GM19463 (cell line): Measurements from ENCODE around the gene SLC37A4.
"Not testable (repeated sequence)": the region's sequence is repeated elsewhere in the genome, so short reads cannot be mapped to it uniquely, and the experiment has no call there.

Source experiments
- ATAC-seq: cut with Tn5 transposase; IDR thresholded peaks from one replicate; pipeline ENCODE4 v1.9.1; 2021; ENCODE audit warnings: mild to moderate bottlenecking, moderate library complexity; ENCODE audit not compliant: unreplicated experiment

Gene SLC37A4

DNA sequence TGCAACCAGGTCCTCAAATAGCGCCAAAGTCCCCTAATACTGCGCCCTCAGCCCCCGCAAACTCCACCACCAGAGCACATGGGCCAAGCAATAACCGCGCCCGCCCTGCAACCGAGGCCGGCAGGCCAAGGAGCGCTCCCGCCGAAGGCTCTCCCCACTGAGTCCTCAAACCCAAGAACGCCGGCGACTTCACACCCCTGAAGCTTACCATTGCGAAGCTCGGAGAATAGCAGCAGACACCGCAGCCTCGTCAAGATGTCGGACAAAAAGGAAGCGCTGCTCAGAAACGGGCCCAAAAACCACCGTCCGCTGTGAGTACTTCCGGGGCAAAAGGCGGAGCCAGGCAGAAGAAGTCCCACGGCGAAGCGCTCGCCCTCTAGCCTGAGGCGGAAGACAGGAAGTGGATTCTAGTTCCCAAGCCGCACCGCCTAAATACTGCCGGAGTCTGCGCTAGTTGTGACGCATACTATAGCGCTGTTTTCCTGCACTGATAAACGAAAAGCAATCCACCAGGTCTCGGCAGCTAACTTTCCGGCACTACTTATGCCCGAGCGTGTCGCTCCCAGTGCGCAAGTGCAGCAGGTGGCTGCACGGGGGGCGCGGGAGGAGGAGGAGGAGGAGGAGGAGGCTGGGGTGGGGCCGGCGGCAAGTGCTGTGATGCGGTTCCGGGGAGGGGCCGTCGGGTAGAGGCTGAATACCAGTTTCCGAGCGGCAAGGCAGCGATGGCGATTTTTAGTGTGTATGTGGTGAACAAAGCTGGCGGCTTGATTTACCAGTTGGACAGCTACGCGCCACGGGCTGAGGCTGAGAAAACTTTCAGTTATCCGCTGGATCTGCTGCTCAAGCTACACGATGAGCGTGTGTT is 12.4 kb downstream of the SLC37A4 start, which contains the start of the genes RPS25 and TRAPPC4:
Gene RPS25, minus strand, starts transcription at position 270 of the 865 bp plus-strand sequence. Its CDS starts 59 bp downstream, at position 211.
Gene TRAPPC4, plus strand, starts transcription at position 693 of the 865 bp plus-strand sequence. Its CDS starts 30 bp downstream, at position 723.
- ATAC-seq, result peak; percentile 89

GRCh38 chr11:119017377-119017776 is 13.3 kb downstream of the SLC37A4 start:
- not testable (repeated sequence) for ATAC-seq

- ATAC-seq, result no peak
Observed at GRCh38 chr11:119016216-119017009, 14.3 kb downstream of the SLC37A4 start.

GRCh38 chr11:119015054-119015611 is 15.5 kb downstream of the SLC37A4 start:
- ATAC-seq, result no peak

DNA sequence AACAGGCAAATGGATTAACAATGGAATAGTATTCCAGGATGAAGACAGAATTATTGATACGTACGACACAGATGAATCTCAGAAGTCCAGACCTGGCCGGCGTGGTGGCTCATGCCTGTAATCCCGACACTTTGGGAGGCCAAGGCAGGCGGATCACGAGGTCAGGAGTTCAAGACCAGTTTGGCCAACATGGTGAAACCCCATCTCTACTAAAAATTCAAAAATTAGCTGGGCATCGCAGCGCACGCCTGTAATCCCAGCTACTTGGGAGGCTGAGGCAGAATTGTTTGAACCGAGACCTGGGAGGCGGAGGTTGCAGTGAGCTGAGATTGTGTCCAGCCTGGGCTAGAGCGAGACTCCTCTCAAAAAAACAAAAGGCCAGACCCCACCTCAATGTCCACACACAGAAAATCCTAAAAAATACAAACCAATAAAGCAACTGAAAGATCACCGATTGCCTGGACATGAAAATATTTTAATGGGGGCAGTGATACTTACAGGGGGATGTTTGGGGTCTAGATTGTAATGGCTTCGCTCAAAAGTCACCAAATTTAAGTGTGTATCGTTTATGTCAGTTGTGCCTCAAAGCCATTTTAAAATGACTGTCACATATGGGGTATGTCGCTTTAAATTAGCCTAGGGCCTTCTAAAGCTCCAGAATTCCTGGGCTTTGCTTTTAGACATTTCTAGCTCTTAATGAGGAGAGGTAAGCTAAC is 16.3 kb downstream of the SLC37A4 start:
- ATAC-seq, result no peak

DNA sequence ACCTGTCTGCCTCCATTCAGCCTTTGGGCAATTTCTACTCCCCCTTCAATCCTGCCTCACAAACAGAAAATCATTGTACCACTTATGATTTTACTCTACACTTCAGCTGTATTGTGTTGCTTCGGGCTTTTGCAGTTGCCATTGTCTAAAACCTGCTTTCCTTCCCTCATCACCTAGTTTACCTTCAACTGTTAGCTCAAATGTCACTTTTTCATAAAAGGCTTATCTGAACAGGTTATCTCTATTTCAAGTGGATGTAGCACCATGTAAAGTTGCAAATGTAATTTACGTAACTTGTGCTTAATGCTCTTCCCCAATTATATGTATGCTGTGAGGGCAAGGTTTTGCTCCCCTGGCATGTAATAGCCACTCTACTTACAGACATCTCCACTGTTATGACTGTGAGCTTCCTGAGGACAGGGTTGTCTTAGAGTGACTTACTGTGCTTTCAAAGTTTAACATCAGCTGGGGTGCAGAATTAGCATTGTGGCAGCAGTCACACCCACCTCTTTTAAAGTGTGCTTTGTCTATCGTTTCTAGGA is 18.0 kb downstream of the SLC37A4 start:
- ATAC-seq, result no peak

DNA sequence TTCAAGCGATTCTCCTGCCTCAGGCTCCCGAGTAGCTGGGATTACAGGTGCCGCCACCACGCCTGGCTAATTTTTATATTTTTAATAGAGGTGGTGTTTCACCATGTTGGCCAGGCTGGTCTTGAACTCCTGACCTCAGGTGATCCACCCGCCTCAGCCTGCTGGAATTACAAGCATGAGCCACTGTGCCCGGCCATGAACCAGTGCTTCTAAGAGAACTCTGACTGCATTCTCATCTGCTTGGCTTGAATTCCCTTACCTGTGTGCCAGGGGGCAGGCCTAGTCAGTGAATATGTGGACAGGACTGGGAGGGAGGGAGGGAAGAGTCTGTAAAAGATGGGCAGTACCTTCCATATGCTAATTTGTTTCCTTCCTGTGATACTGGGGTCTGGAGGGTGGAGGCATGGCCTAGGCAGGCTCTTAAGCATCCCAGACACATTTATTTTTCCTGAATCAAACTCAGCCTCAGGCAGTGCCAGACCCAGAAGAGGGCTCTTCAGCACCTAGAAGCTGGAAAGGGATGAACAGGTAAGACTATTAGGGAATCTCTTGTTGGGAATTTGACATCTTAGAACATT is 19.1 kb downstream of the SLC37A4 start:
- ATAC-seq, result no peak

GRCh38 chr11:119006656-119007055 is 24.0 kb downstream of the SLC37A4 start:
- no peak for ATAC-seq

- no peak for ATAC-seq
Observed at GRCh38 chr11:119000906-119001305, 29.8 kb downstream of the SLC37A4 start.

GRCh38 chr11:118998822-118999221 is 31.9 kb downstream of the SLC37A4 start:
- ATAC-seq, result no peak

GRCh38 chr11:118998388-118998717 is 32.3 kb downstream of the SLC37A4 start:
- ATAC-seq, result peak; percentile 4

DNA sequence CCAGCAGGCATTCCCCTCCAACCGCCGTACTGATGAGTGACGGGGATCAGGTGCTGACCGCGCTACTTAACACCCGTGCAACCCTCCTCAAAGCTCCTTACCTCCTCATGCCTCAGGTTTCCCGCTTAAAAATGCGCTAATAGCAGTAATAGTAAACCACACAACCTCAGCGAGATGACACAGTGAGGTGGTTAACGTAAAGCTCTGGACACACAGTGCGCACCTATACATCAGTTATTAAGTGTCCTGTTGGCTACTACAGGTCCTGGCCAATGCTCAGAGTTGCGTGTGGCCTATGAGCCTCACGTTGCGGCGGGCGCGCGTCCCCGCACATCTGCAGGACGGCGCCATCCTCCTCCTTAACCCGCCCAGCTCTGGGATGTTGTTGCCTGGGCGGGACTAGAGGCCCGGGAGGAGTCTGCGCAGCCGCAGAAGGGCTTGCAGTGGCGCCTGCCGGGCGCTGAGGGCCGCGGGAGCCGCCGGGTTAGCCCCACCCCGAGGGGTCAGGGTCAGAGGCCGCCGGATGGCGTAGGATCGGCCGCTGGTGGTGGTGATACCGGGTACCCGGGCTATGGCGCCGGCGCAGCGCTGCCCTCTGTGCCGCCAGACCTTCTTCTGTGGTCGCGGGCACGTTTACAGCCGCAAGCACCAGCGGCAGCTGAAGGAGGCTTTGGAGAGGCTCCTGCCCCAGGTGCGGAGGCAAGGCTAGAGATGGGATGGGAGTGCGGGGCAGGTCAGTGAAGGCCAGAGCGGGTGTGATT is 32.9 kb downstream of the SLC37A4 start, which contains the start of gene CENATAC:
Gene CENATAC, plus strand, starts transcription at position 512 of the 761 bp plus-strand sequence. Its CDS starts 60 bp downstream, at position 572.
- peak; percentile 93 for ATAC-seq

DNA sequence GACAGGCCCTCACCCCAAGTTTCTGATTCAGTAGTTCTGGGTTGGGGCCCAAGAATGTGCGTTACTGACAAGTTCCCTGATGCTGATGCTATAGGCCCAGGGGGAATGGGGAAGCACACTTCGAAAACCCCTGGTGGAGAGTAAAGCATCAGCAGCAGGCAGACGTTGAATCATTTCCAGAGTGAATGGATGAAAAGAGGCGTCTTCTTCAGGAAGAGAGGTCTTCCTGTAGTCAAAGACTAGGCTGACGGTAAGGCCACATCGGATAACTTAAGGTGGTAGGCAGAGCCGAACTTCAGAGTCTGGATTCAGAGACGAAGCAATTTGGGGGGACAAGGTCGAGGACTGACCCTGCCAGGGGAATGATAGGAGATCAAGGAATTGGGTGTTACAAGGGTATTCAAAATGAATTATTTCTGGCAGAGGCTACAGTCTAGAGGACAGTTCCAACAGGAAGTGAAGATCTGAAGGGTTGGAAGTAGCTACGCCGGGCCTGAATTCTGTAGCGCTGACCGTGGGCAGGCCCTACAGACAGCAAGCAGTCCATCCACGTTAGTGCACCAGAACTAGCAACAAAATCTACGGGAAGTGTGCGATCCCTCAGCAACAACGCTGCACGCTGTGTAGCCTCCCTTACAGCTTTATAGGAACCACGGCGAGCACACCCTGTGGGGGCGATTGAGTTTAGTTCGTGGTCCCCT is 33.6 kb downstream of the SLC37A4 start:
- ATAC-seq, result no peak

- not testable (repeated sequence) for ATAC-seq
Observed at GRCh38 chr11:118991486-118992038, 39.1 kb downstream of the SLC37A4 start.

GRCh38 chr11:118988280-118988679 is 42.4 kb downstream of the SLC37A4 start:
- no peak for ATAC-seq

DNA sequence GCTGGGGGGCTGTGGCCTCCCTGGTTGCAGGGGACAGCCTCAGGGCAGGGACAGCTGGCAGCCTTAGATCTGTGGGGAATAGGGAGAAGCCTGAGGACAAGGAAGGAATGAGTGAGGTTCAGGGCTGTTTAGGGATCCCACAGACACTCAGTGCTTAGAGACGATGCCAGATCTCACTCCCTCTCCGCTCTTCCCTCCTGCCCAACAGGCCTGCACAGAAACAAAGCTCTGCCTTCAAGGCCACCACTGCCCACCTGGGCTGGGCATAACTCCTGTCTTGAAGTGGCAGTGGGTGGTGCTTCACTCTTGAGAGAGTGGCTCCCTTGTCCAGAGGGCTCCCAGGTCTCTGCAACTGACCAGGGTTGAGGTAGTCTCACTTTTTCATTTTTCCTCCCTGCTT is 45.9 kb downstream of the SLC37A4 start:
- ATAC-seq, result no peak

DNA sequence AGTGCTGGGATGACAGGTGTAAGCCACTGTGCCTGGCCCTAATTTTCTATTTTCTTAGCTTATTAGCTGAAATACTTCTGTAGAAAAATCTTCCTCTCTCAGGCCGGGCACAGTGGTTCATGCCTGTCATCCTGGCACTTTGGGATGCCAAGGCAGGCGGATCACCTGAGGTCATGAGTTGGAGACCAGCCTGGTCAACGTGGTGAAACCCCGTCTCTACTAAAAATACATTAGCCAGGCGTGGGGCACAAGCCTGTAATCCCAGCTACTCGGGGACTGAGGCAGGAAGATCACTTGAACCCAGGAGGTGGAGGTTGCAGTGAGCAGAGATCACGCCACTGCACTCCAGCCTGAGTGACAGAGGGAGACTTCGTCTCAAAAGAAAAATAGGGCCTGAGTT is 46.3 kb downstream of the SLC37A4 start:
- not testable (repeated sequence) for ATAC-seq

DNA sequence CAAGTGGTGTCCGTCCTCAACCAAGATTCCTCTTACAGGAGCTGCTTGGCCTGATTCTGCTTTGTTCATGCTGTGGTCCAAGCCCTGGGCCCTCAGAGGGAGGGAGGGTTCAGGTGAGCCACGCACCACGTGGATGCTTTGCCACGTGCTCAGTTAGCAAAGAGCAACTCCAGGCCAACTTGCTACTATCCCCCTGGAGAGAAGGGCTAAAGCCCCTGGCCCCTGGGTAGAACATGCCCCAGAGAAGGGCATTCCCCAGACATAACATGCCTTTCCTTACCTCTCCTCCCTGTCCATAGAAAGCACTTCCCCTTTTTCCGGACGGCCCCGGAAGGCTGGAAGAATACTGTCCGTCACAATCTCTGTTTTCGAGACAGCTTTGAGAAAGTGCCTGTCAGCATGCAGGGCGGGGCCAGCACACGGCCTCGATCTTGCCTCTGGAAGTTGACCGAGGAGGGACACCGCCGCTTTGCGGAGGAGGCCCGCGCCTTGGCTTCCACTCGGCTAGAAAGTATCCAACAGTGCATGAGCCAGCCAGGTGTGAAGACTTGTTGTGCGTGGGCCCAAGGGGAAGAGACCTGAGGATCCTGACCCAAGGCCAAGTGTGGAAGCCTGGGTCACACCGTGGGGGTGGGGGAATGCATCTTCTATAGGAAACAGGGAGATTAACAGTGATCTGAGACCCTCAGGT is 50.3 kb downstream of the SLC37A4 start:
- no peak for ATAC-seq
